ENCODE measurements around the gene SRRM4. TPM values are rescaled to one million over a fixed set of nuclear protein-coding genes. Genes with fewer than 3 reads are reported as not detected.

The SRRM4 gene
- total RNA-seq, 1 experiment from 2014 or later, result 0.96 TPM

- H3K27ac Mint-ChIP-seq, result peak overlapping the region; percentile 76
Measured at GRCh38 chr12:119145367-119145766, 164.0 kb downstream of the SRRM4 start.

GRCh38 chr12:119147847-119148448 lies 166.6 kb downstream of the SRRM4 start:
- H3K4me1 Mint-ChIP-seq, result peaks cover 37% of the 10 kb centered on the region
- peaks cover 17% of the 10 kb centered on the region for H3K9me3 Mint-ChIP-seq
- DNase-seq (ENCODE audit: low spot score), result no peak
- POLR2A ChIA-PET, result no interaction called here
- ATAC-seq, result no peak
- CTCF ChIA-PET, result interaction anchor here (1.0 to 1.1 kb wide), 2 partner anchors 33 to 296 kb away, joined by 3 read pairs; no protein-coding TSS in a partner anchor
- H3K4me3 Mint-ChIP-seq, result no peak overlapping the region
- no peak for TF ChIP-seq CBFB (CRISPR knock-in tag; IDR thresholded peaks at IDR 0.05; ENCODE audit: low read depth)
- TF ChIP-seq IRF2 (CRISPR knock-in tag; IDR thresholded peaks at IDR 0.05; ENCODE audit: borderline replicate concordance, low read depth), result no peak
- TF ChIP-seq ZNF138 (CRISPR knock-in tag; conservative IDR thresholded peaks at IDR 0.05), result no peak
- H3K27me3 Mint-ChIP-seq (ENCODE audit: low read depth), result no peaks in the 10 kb centered on the region; the same call in 1 of the 2 replicates
- H3K27ac Mint-ChIP-seq, result peak overlapping the region; percentile 48; the same call in 1 of the 2 replicates
- peaks cover 23% of the 10 kb centered on the region for H3K36me3 Mint-ChIP-seq

More at GRCh38 chr12:119145367-119145766, 164.0 kb downstream of the SRRM4 start:
- Mint-ChIP-seq H3K9me3 (peaks cover 6% of the 10 kb centered on the region), H3K4me1 (peaks cover 32% of the 10 kb centered on the region), H3K36me3 (peaks cover 8% of the 10 kb centered on the region), H3K27me3 (ENCODE audit: low read depth) (no peaks in the 10 kb centered on the region; the same call in 1 of the 2 replicates), H3K4me3 (peak overlapping the region; percentile 17)
- POLR2A ChIA-PET, result interaction anchor here (1.0 to 1.2 kb wide), 2 partner anchors 8 to 9 kb away, joined by 3 to 5 read pairs; no protein-coding TSS in a partner anchor
- TF ChIP-seq HMGA2 (CRISPR knock-in tag; IDR thresholded peaks at IDR 0.05) (no peak), ZNF423 (CRISPR knock-in tag; IDR thresholded peaks at IDR 0.05) (0 out of 2 replicates have a peak, but pooled peaks have one; percentile 18)
- peak; percentile 82 for ATAC-seq
- CTCF ChIA-PET, result interaction anchor here (0.9 to 1.3 kb wide), 5 partner anchors 11 to 498 kb away, joined by 3 to 7 read pairs (median 3); no protein-coding TSS in a partner anchor
- peak; percentile 27 for DNase-seq (ENCODE audit: low spot score)

GRCh38 chr12:119149270-119149669 lies 167.9 kb downstream of the SRRM4 start:
- TF ChIP-seq MXD4 (CRISPR knock-in tag; IDR thresholded peaks at IDR 0.05; ENCODE audit: borderline replicate concordance), result no peak
- TF ChIP-seq E2F1 (CRISPR knock-in tag; IDR thresholded peaks at IDR 0.05), result no peak
- no peak for TF ChIP-seq FOXK1 (CRISPR knock-in tag; IDR thresholded peaks at IDR 0.05)
- no peak for TF ChIP-seq SOX15 (CRISPR knock-in tag; IDR thresholded peaks at IDR 0.05)
- no peak for TF ChIP-seq MAX (CRISPR knock-in tag; IDR thresholded peaks at IDR 0.05)
- TF ChIP-seq NR2C2 (CRISPR knock-in tag; IDR thresholded peaks at IDR 0.05), result no peak
- TF ChIP-seq RELA (CRISPR knock-in tag; IDR thresholded peaks at IDR 0.05; ENCODE audit: borderline replicate concordance), result no peak
- no peak for TF ChIP-seq E2F4 (CRISPR knock-in tag; IDR thresholded peaks at IDR 0.05; ENCODE audit: borderline replicate concordance, low read depth)
- no peak for TF ChIP-seq STAT6 (CRISPR knock-in tag; conservative IDR thresholded peaks at IDR 0.05; ENCODE audit: low read depth)
- TF ChIP-seq ZNF263 (CRISPR knock-in tag; IDR thresholded peaks at IDR 0.05; ENCODE audit: low read depth), result no peak
- TF ChIP-seq ZNF232 (CRISPR knock-in tag; IDR thresholded peaks at IDR 0.05), result no peak
- no peak for ATAC-seq
- Mint-ChIP-seq H3K36me3 (peaks cover 23% of the 10 kb centered on the region), H3K27ac (peak overlapping the region; percentile 81; the same call in 1 of the 2 replicates), H3K27me3 (ENCODE audit: low read depth) (no peaks in the 10 kb centered on the region), H3K4me3 (no peak overlapping the region), H3K9me3 (peaks cover 17% of the 10 kb centered on the region), H3K4me1 (peaks cover 39% of the 10 kb centered on the region)
- no peak for DNase-seq (ENCODE audit: low spot score)
- ChIA-PET POLR2A (interaction anchor here (1.0 kb wide), 1 partner anchor 60 kb away, joined by 3 read pairs; no protein-coding TSS in a partner anchor), CTCF (no interaction called here)

All from WTC11 (cell line).